Measurements from ENCODE around the gene ZNF467. TPM values are rescaled to one million over a fixed set of nuclear protein-coding genes. Genes with fewer than 3 reads are reported as not detected.

The ZNF467 gene
- total RNA-seq, 2 donors from 2014 or later = 3.2 to 11.0 TPM

DNA sequence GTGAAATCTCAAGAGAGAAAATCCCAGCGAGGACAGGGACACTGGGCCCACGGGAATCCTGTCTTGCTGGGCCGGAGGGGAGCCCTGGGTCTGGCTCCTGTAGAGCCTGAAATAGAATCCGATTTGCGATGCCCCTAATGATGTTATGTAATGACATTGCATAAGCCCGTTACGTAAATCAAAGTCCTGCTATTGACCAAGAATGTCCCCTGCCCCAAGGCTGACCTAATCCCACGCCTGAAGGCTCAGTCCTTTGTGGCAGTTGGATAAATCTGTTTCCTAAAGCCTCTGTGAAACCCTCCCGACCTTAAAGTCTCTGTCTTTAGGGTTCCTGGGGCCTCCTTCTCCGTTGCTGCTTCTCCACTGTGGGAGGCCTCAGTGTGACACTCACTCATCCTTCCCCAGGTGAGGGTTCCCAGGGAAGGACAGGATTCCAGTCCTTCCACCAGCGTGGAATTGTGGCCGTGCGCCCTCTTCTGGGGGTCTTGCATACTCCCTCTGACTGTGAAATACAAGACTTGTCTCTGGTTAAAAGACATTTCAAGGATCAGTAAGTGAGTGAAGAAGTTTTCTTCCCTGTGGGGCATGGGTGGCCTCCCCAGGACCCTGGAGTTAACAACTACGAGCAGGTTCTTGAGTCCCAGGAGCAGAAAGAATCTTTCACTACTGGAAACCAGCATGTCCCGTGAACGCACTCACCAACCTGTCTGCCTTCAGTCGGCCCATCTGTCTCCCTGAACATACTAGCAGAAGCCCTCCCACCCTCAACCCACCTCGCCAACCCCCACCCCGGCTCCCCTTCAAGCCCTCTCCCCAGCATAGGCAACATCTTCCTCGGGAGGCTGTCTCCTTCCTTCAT lies 19.8 kb downstream of the ZNF467 start:
- Histone ChIP-seq H3K4me1 (no peaks in the 10 kb centered on the region), H3K9me3 (no peaks in the 10 kb centered on the region), H3K27me3 (no peaks in the 10 kb centered on the region), H3K36me3 (no peaks in the 10 kb centered on the region), H3K27ac (no peak overlapping the region), H3K4me3 (no peak overlapping the region)
- TF ChIP-seq, protein P1, sequence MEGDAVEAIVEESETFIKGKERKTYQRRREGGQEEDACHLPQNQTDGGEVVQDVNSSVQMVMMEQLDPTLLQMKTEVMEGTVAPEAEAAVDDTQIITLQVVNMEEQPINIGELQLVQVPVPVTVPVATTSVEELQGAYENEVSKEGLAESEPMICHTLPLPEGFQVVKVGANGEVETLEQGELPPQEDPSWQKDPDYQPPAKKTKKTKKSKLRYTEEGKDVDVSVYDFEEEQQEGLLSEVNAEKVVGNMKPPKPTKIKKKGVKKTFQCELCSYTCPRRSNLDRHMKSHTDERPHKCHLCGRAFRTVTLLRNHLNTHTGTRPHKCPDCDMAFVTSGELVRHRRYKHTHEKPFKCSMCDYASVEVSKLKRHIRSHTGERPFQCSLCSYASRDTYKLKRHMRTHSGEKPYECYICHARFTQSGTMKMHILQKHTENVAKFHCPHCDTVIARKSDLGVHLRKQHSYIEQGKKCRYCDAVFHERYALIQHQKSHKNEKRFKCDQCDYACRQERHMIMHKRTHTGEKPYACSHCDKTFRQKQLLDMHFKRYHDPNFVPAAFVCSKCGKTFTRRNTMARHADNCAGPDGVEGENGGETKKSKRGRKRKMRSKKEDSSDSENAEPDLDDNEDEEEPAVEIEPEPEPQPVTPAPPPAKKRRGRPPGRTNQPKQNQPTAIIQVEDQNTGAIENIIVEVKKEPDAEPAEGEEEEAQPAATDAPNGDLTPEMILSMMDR (IDR thresholded peaks at IDR 0.05) = peak; percentile 36 to 66
- no peak for DNase-seq (ENCODE audit: low spot score)

DNA sequence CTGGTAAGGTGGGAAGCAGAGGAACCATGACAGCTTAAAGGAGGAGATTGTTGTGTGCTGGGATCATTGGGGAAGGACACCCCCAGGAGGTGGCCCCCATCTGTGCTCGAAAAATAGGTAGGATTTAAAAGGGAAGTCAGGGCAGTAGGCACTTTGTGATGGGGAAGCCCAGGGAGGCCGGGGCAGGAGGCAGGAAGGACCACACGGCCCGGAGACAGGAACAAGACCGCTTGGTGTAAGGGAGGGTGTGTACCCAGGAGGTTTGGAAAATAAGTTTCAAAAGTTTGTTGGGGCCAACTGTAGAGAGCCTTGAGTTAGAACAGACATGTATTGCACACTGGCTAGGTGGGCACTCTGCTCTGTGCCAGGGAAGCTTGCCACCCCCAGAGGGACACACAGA lies 20.7 kb downstream of the ZNF467 start:
- Histone ChIP-seq H3K27me3 (no peaks in the 10 kb centered on the region), H3K4me3 (no peak overlapping the region), H3K9me3 (no peaks in the 10 kb centered on the region), H3K36me3 (no peaks in the 10 kb centered on the region), H3K4me1 (no peaks in the 10 kb centered on the region), H3K27ac (no peak overlapping the region)
- no peak for DNase-seq (ENCODE audit: low spot score)
- TF ChIP-seq, protein P1 (IDR thresholded peaks at IDR 0.05) = no peak

DNA sequence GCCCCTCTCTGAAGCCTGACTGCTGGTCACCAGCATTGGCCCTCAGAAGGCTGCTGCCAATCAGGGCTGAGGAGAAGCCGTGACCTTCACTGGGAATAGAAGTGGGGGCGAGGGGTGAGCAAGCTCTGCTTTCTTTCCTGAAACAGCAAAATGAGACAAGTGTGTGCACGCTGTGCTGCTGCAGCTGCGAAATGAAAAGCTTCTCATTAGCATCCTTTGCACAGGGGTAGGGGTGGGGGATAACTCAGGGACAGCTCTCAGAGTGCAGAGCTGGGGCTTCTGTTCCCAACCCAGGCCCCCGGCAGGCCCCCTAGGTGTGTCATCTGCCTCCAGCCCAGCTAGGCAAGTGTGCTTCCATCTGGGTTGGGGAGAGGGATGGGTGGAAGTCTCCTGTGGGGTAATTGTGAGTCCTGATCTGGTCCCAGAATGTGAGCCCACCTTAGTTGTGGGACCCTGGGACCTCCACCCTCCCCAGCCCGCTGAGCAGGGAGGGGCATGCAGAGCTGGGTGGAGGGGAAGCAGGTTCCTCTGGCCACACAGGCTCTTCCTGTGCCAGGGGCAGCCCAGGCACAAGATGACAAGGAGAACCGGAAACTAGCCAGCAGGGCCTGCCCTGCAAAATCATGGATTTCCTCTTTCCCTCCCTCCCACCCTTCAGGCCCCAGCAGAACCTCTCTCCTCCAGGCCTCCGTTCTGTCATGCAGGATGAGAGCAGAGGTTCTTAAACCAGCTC lies 22.2 kb downstream of the ZNF467 start:
- TF ChIP-seq, protein P1 (IDR thresholded peaks at IDR 0.05) = no peak
- Histone ChIP-seq H3K4me3 (no peak overlapping the region), H3K27ac (no peak overlapping the region), H3K27me3 (no peaks in the 10 kb centered on the region), H3K36me3 (no peaks in the 10 kb centered on the region), H3K9me3 (no peaks in the 10 kb centered on the region), H3K4me1 (no peaks in the 10 kb centered on the region)
- no peak for DNase-seq (ENCODE audit: low spot score)

DNA sequence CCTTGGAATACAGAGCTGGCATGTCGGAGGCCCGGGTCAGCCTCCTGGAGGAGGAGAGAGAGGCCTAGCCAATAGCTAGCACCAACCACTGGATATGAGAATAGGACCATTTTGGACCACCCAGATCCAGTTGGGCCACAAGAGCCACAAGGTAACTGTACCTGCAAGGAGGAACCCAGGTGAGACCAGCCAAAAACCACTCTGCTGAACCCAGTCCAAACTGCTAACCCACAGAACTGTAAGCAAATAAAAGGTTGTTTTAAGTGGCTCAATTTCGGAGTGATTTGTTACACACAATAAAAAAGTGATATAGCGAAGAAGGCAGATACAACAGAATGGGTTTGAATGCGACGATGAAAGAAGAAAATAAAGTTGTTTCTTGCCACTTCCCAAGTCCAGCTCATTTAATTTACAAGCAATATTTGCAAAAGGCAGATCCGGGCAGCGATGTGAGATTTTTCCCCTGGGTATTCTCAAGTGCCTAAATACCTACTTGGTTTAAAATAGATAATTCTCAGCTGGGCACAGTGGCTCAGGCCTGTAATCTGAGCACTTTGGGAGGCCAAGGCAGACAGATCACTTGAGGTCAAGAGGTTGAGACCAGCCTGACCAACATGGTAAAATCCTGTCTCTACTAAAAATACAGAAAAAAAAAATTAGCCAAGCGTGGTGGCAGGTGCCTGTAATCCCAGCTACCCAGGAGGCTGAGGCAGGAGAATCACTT lies 23.1 kb downstream of the ZNF467 start:
- Histone ChIP-seq H3K4me3 (no peak overlapping the region), H3K36me3 (no peaks in the 10 kb centered on the region), H3K9me3 (no peaks in the 10 kb centered on the region), H3K27me3 (no peaks in the 10 kb centered on the region), H3K4me1 (no peaks in the 10 kb centered on the region), H3K27ac (no peak overlapping the region)
- TF ChIP-seq, protein P1 (IDR thresholded peaks at IDR 0.05) = no peak
- DNase-seq (ENCODE audit: low spot score) = no peak

DNA sequence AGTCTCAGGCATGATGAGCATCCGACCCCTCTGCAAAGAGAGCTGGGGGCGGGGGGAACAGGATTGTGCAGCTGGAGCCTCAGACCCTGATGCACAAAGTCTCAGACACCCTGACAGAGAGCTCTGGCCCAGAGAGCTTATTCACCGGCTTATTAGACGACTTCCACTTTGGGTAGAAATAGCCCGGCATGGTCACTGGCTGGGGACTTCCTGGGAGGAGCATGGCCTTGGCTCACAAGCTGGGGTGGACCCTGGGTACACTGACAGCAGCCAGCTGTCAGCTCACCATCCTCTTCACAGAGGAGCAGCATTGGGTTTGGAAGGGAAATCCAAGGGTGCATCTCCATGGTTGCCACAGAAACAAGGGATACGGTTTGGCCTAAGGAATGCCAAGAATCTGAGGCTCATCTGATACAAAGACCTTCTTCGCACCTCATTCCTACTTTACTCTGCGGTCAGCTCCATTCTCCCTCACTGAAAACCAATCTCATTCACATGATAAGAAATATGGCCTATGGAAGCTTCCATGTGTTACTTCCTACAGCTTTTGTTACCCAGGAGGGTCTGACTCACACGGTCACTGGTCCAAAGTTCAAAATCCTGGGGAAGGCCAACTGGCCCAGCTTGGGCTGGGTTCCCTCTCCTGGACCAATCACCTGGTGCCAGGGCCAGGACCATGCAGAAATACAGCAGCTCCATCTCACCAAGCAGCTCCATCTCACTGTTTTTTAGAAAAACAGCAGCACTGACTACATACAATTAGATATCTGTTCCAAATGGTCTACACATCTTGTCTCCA lies 25.1 kb downstream of the ZNF467 start:
- no peaks in the 10 kb centered on the region for H3K4me1 ChIP-seq
- no peaks in the 10 kb centered on the region for H3K36me3 ChIP-seq

More for the DNA sequence above, 25.1 kb downstream of the ZNF467 start:
- Histone ChIP-seq H3K9me3 (no peaks in the 10 kb centered on the region), H3K27ac (no peak overlapping the region), H3K27me3 (no peaks in the 10 kb centered on the region), H3K4me3 (no peak overlapping the region)
- TF ChIP-seq, protein P1 (IDR thresholded peaks at IDR 0.05) = no peak
- DNase-seq (ENCODE audit: low spot score) = no peak

All from right atrium auricular region (tissue), 2 donors.